HEK293 (cell line): ENCODE data around the gene ARPC1A.
A peak's percentile ranks its signal among the peaks of the same experiment; 100 is the strongest.

Experiments
- CTCF ChIA-PET: fragments of 350-600 bp; formaldehyde crosslinking; extraction: SDS; loops from one replicate; lab custom pipeline; 2021; ENCODE audit warnings: antibody characterized with exemption; lab: Yijun Ruan, JAX
- POLR2A ChIA-PET: fragments of 300-600 bp; formaldehyde crosslinking; extraction: SDS; loops from one replicate; lab custom pipeline; 2020; ENCODE audit warnings: antibody characterized with exemption, inconsistent platforms; lab: Yijun Ruan, JAX
- H3K27ac ChIP-seq: fragments of 200-500 bp; sonication (Bioruptor generic); 2 replicates; pipeline ENCODE4 v1.5.1; 2014; ENCODE audit warnings: low read depth, low read length, control low read depth, inconsistent platforms; ENCODE audit errors: extremely low read depth
- H3K36me3 ChIP-seq, 2 experiments: fragments of 200-500 bp in 1 of 2; sonication (Bioruptor generic) in 1 of 2; 1 replicate in 1 of 2; 2 replicates in 1 of 2; pipeline ENCODE4 v1.5.1; 2014 to 2017; ENCODE audit warnings: inconsistent platforms in 2 of 2, low read length in 2 of 2; ENCODE audit not compliant: control insufficient read depth in 2 of 2, insufficient read depth in 1 of 2
- H3K4me1 ChIP-seq: fragments of 200-500 bp; sonication (Bioruptor generic); 2 replicates; pipeline ENCODE4 v1.5.1; 2014; ENCODE audit warnings: mild to moderate bottlenecking, low read length, inconsistent platforms; ENCODE audit not compliant: control insufficient read depth, insufficient read depth
- H3K4me3 ChIP-seq: 2 replicates; pipeline ENCODE4 v1.5.1; 2011; ENCODE audit warnings: low read depth, mild to moderate bottlenecking, control low read depth, low read length, moderate library complexity
- H3K9me3 ChIP-seq: fragments of 200-500 bp; sonication (Bioruptor generic); 2 replicates; pipeline ENCODE4 v1.5.1; 2014; ENCODE audit warnings: low read depth, low read length, inconsistent platforms; ENCODE audit not compliant: control insufficient read depth, insufficient read depth
- BCL11A ChIP-seq: fragments of 450-650 bp; formaldehyde crosslinking; IDR thresholded peaks from 2 replicates; pipeline ENCODE4 v1.5.1; 2016; ENCODE audit warnings: low read depth, missing biosample characterization, missing genetic modification characterization
- CTCF ChIP-seq: fragments of 450-650 bp; formaldehyde crosslinking; IDR thresholded peaks from 2 replicates; pipeline ENCODE4 v1.5.1; 2016; ENCODE audit warnings: missing biosample characterization, missing genetic modification characterization
- GLIS1 ChIP-seq: fragments of 450-650 bp; formaldehyde crosslinking; IDR thresholded peaks from 2 replicates; pipeline ENCODE4 v1.5.1; 2016; ENCODE audit warnings: missing biosample characterization, missing genetic modification characterization
- HOXD13 ChIP-seq: sonication (generic); formaldehyde crosslinking; IDR thresholded peaks from 2 replicates; pipeline ENCODE4 v1.8.0; 2022; ENCODE audit warnings: missing genetic modification reagents, borderline replicate concordance
- IKZF3 ChIP-seq: fragments of 450-650 bp; IDR thresholded peaks from 2 replicates; pipeline ENCODE4 v1.5.0; 2018; ENCODE audit warnings: missing biosample characterization, mild to moderate bottlenecking, missing genetic modification characterization, moderate library complexity
- OVOL3 ChIP-seq: fragments of 450-650 bp; formaldehyde crosslinking; IDR thresholded peaks from 2 replicates; pipeline ENCODE4 v1.5.1; 2016; ENCODE audit warnings: missing biosample characterization, missing genetic modification characterization
- SALL2 ChIP-seq: fragments of 450-650 bp; formaldehyde crosslinking; IDR thresholded peaks from 2 replicates; pipeline ENCODE4 v1.5.0; 2017; ENCODE audit warnings: missing biosample characterization, mild to moderate bottlenecking, missing genetic modification characterization, borderline replicate concordance
- SCRT1 ChIP-seq: fragments of 450-650 bp; formaldehyde crosslinking; IDR thresholded peaks from 2 replicates; pipeline ENCODE4 v1.5.1; 2016; ENCODE audit warnings: missing biosample characterization, missing genetic modification characterization, borderline replicate concordance
- ZFP3 ChIP-seq: fragments of 450-650 bp; formaldehyde crosslinking; IDR thresholded peaks from 2 replicates; pipeline ENCODE4 v1.5.1; 2016; ENCODE audit warnings: low read depth, missing biosample characterization, missing genetic modification characterization
- ZFP41 ChIP-seq: fragments of 450-650 bp; formaldehyde crosslinking; IDR thresholded peaks from 2 replicates; pipeline ENCODE4 v1.5.1; 2016; ENCODE audit warnings: missing biosample characterization, missing genetic modification characterization, borderline replicate concordance
- ZNF133 ChIP-seq: fragments of 450-650 bp; formaldehyde crosslinking; IDR thresholded peaks from 2 replicates; pipeline ENCODE4 v1.5.1; 2016; ENCODE audit warnings: missing biosample characterization, missing genetic modification characterization
- ZNF140 ChIP-seq: fragments of 450-650 bp; formaldehyde crosslinking; IDR thresholded peaks from 2 replicates; pipeline ENCODE4 v1.5.1; 2016; ENCODE audit warnings: missing biosample characterization, missing genetic modification characterization
- ZNF146 ChIP-seq: fragments of 450-650 bp; formaldehyde crosslinking; IDR thresholded peaks from 2 replicates; pipeline ENCODE4 v1.5.1; 2016; ENCODE audit warnings: missing biosample characterization, missing genetic modification characterization
- ZNF24 ChIP-seq: fragments of 450-650 bp; formaldehyde crosslinking; IDR thresholded peaks from 2 replicates; pipeline ENCODE4 v1.5.1; 2016; ENCODE audit warnings: missing biosample characterization, missing genetic modification characterization
- ZNF473 ChIP-seq: fragments of 450-650 bp; formaldehyde crosslinking; IDR thresholded peaks from 2 replicates; pipeline ENCODE4 v1.5.1; 2017; ENCODE audit warnings: missing biosample characterization, missing genetic modification characterization
- ZNF530 ChIP-seq: fragments of 450-650 bp; formaldehyde crosslinking; IDR thresholded peaks from 2 replicates; pipeline ENCODE4 v1.5.1; 2016; ENCODE audit warnings: low read depth, missing biosample characterization, missing genetic modification characterization
- ZNF548 ChIP-seq: fragments of 450-650 bp; formaldehyde crosslinking; IDR thresholded peaks from 2 replicates; pipeline ENCODE4 v1.5.1; 2016; ENCODE audit warnings: missing biosample characterization, missing genetic modification characterization
- ZNF549 ChIP-seq: fragments of 450-650 bp; IDR thresholded peaks from 2 replicates; pipeline ENCODE4 v1.5.1; 2018; ENCODE audit warnings: missing biosample characterization, missing genetic modification characterization, mild to moderate bottlenecking, inconsistent platforms, moderate library complexity
- ZSCAN30 ChIP-seq: fragments of 450-650 bp; IDR thresholded peaks from 2 replicates; pipeline ENCODE4 v1.5.1; 2018; ENCODE audit warnings: missing biosample characterization, mild to moderate bottlenecking, missing genetic modification characterization, moderate library complexity
- ZSCAN4 ChIP-seq: fragments of 450-650 bp; formaldehyde crosslinking; IDR thresholded peaks from 2 replicates; pipeline ENCODE4 v1.5.1; 2017; ENCODE audit warnings: missing biosample characterization, missing genetic modification characterization
- TF ChIP-seq, protein P1 (sequence below): fragments of 450-650 bp; formaldehyde crosslinking; IDR thresholded peaks from 2 replicates; pipeline ENCODE4 v1.5.1; 2016; ENCODE audit warnings: missing biosample characterization, missing genetic modification characterization, borderline replicate concordance
- TF ChIP-seq, protein P2 (sequence below): fragments of 450-650 bp; formaldehyde crosslinking; IDR thresholded peaks from 2 replicates; pipeline ENCODE4 v1.5.1; 2017; ENCODE audit warnings: missing biosample characterization, missing genetic modification characterization
- TF ChIP-seq, protein P3 (sequence below): fragments of 450-650 bp; formaldehyde crosslinking; IDR thresholded peaks from 2 replicates; pipeline ENCODE4 v1.5.1; 2016; ENCODE audit warnings: missing biosample characterization, missing genetic modification characterization

ARPC1A gene

DNA sequence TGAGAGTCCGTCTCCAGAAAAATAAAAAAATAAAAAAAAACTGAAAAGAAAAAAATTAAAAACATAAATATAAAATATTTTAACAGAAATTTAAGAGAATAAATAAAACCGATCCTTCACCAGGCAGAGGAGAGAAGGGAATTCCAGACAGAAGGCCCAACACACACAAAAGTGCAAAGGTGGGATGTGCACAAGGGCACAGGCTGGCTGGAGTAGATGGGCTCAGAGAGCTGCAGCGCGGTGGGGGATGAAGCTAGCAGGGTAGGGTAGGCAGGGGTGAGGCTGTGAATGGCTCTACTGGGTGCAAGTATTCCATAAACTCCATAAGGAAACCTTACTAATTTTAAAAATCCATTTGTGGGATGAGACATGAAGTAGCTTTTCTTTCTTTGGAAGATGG is 15.7 kb upstream of the ARPC1A start:
- no peak overlapping the region for H3K27ac ChIP-seq
- H3K36me3 ChIP-seq: no peaks in the 10 kb centered on the region
- H3K4me1 ChIP-seq: no peaks in the 10 kb centered on the region
- no peaks in the 10 kb centered on the region for H3K9me3 ChIP-seq
- no peak overlapping the region for H3K4me3 ChIP-seq
- ChIA-PET POLR2A (no interaction called here), CTCF (interaction anchor here (0.6 to 2.4 kb wide), 6 partner anchors 10 to 295 kb away, joined by 3 to 14 read pairs (median 4); partner anchors contain the start of gene ARPC1A)
- TF ChIP-seq ZNF133 (tag by site-specific recombination) (peak; percentile 98), ZNF548 (no peak), ZNF146 (tag by site-specific recombination) (no peak), ZNF530 (tag by site-specific recombination) (no peak)

GRCh38 chr7:99311702-99312101 is 14.0 kb upstream of the ARPC1A start:
- no peaks in the 10 kb centered on the region for H3K9me3 ChIP-seq
- H3K4me1 ChIP-seq: no peaks in the 10 kb centered on the region
- H3K4me3 ChIP-seq: no peak overlapping the region
- ChIA-PET CTCF (interaction anchor here (0.7 to 2.4 kb wide), 6 partner anchors 9 to 279 kb away, joined by 3 to 14 read pairs (median 4); no protein-coding TSS in a partner anchor), POLR2A (no interaction called here)
- no peaks in the 10 kb centered on the region for H3K36me3 ChIP-seq
- TF ChIP-seq ZNF473 (tag by site-specific recombination) (no peak), BCL11A (tag by site-specific recombination) (no peak), ZNF24 (tag by site-specific recombination) (no peak), IKZF3 (no peak), ZNF549 (tag by site-specific recombination) (no peak), SALL2 (tag by site-specific recombination) (no peak), SCRT1 (no peak), ZFP3 (tag by site-specific recombination) (no peak), GLIS1 (tag by site-specific recombination) (no peak), ZSCAN4 (no peak), ZSCAN30 (tag by site-specific recombination) (no peak), ZFP41 (tag by site-specific recombination) (no peak), CTCF (no peak), ZNF140 (tag by site-specific recombination) (no peak), OVOL3 (tag by site-specific recombination) (no peak), HOXD13 (CRISPR knock-in tag) (no peak)
- TF ChIP-seq, protein P1, sequence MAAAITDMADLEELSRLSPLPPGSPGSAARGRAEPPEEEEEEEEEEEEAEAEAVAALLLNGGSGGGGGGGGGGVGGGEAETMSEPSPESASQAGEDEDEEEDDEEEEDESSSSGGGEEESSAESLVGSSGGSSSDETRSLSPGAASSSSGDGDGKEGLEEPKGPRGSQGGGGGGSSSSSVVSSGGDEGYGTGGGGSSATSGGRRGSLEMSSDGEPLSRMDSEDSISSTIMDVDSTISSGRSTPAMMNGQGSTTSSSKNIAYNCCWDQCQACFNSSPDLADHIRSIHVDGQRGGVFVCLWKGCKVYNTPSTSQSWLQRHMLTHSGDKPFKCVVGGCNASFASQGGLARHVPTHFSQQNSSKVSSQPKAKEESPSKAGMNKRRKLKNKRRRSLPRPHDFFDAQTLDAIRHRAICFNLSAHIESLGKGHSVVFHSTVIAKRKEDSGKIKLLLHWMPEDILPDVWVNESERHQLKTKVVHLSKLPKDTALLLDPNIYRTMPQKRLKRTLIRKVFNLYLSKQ: no peak
- TF ChIP-seq, protein P2, sequence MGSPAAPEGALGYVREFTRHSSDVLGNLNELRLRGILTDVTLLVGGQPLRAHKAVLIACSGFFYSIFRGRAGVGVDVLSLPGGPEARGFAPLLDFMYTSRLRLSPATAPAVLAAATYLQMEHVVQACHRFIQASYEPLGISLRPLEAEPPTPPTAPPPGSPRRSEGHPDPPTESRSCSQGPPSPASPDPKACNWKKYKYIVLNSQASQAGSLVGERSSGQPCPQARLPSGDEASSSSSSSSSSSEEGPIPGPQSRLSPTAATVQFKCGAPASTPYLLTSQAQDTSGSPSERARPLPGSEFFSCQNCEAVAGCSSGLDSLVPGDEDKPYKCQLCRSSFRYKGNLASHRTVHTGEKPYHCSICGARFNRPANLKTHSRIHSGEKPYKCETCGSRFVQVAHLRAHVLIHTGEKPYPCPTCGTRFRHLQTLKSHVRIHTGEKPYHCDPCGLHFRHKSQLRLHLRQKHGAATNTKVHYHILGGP: no peak
- TF ChIP-seq, protein P3, sequence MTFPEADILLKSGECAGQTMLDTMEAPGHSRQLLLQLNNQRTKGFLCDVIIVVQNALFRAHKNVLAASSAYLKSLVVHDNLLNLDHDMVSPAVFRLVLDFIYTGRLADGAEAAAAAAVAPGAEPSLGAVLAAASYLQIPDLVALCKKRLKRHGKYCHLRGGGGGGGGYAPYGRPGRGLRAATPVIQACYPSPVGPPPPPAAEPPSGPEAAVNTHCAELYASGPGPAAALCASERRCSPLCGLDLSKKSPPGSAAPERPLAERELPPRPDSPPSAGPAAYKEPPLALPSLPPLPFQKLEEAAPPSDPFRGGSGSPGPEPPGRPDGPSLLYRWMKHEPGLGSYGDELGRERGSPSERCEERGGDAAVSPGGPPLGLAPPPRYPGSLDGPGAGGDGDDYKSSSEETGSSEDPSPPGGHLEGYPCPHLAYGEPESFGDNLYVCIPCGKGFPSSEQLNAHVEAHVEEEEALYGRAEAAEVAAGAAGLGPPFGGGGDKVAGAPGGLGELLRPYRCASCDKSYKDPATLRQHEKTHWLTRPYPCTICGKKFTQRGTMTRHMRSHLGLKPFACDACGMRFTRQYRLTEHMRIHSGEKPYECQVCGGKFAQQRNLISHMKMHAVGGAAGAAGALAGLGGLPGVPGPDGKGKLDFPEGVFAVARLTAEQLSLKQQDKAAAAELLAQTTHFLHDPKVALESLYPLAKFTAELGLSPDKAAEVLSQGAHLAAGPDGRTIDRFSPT (tag by site-specific recombination): no peak
- no peak overlapping the region for H3K27ac ChIP-seq
